GM21423 (cell line): Measurements from ENCODE around the gene STARD3NL.

Source experiments
- ATAC-seq: cut with Tn5 transposase; IDR thresholded peaks from one replicate; pipeline ENCODE4 v1.9.1; 2021; ENCODE audit warnings: mild to moderate bottlenecking, moderate library complexity; ENCODE audit not compliant: unreplicated experiment

Gene STARD3NL

DNA sequence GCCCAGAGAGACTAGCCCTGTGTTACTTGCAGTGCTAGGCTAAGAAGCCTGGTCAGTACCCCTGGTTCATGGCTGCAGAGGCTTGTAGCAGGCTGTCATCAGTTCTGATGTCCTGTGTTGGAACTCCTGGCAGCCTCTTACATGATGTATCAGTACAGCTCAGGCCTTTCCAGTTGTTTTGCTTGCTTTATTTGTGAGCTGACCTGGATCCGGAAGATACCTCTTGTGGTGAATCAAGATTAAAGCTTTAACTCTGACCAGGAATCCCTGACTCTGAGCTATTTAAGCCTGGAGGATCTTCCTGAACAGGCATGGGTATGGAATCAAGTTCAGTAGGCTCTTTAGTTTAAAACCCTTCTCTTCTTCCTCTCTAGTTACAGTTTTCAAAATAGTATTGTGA, 4.4 kb downstream of the STARD3NL start:
- no peak for ATAC-seq

DNA sequence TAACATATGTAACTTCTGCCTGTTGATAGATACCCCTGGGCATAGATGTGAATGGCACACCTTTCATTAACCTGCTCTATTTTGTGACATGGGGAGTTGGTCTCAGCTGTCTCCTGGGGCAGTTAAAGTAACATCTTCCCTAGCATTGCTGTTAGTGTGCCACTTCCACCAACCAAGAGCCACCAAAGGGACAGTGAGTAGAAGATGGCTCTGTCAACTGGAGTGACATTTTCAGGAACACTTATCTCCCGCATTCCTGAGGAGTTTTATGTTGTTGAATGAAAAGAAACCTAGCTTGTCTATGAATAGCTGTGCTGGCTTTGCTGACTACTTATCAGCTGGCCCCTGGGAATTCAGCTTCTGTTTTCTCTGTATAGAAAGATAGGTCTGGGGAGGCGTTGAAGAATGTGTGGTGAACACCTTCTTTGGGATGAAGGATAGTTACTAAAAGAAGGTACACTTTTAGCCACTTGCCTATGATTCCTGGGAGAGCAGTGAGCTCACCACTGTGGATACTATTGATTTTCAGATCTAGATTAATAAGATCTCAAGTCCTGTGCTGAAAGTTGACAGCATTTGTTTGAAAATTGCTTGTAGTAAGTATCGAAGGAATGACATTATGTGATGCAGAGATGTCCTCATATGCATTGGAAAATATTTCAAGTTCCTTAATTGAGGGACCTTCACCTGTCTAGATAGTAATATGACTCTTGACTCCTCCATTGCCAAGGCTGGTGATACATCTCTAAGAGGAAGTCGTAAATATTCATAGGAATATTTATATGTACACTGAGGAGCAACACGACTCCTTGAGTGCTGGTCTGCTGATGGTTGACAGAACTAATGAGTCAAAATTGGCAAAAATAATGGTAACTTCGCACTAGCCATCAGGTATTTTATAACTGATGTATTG, 7.6 kb downstream of the STARD3NL start:
- ATAC-seq: no peak

- ATAC-seq: no peak
Observed at GRCh38 chr7:38186593-38187314, 8.7 kb downstream of the STARD3NL start.

DNA sequence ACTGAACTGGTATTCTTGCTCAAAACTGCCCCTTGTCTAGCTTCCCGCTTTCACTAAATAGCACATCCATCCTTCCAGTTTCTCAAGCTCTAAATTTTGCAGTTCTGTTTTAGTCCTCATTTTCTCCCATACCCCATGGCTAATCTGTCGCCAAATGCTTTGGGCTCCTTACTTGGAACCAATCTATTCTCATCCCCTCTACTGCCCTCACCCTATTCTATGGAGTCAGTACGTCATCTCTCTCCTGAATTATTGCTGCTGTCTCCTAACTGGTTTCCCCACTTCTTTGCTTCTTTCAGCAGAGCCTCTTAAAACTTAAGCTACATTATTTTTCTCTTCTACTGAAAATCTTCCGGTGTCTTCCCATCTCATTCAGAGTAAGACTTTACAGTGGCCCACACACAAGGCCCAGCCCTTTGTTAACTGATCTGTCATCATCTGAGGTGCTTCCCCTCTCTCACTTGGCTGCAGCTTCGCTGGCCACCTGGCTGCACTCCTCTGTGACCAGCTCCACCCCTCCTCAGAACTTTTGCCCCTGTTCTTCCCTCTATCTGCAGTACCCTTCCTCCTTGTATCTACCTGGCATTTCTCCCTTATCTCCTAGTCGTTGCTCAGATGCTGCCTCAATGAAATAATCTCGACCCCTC, 9.9 kb downstream of the STARD3NL start:
- peak; percentile 94 for ATAC-seq

DNA sequence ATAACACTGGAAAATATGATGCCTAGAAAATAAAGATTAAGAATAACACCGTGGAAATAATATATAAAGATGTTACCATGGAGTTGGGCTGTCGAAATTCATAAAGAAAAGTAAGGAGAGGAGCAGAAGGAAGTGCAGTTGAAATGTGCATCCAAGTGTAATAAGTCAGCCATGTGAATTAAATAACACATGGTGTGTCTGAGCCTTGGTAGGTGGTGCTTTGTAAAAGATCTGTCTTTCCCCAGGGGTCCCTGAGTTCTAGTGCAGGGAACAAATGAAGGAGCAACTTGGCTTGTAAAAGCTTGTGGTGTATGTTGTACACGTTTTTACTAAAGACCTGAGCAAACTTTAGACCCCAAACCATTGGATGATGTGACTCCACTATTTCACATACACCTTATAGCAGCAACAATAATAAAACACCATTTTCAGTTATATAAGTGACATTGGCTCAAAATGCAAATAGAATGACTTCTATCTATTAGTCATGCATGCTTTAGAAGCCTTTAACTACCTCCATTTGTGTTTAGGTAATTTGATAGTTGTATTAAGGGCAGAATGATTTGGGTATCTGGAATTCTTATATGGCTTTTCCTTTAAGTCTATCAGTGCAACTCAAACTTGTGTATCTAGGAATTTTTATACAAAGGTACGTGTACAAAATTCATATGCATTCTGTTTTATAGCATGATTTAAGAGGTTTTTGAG, 11.3 kb downstream of the STARD3NL start:
- ATAC-seq: no peak

DNA sequence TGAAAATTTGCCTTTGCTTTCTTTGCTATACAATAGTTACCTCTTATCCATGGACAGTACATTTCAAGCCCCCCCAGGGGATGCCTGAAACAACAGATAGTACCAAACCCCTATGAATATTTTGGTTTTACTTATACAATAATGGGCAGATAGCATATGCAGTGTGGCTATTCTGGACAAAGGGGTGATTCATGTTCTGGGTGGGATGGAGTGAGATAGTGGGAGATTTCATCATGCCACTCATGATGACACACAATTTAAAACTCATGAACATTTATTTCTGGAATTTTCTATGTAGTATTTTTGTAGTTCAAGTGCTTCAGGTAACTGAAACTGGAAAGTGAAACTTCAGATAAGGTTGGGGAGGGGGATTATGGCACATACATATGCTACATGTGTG, 12.0 kb downstream of the STARD3NL start:
- ATAC-seq: no peak

- no peak for ATAC-seq
Observed at GRCh38 chr7:38191791-38192190, 13.7 kb downstream of the STARD3NL start.

- no peak for ATAC-seq
Observed at GRCh38 chr7:38192327-38192726, 14.3 kb downstream of the STARD3NL start.

DNA sequence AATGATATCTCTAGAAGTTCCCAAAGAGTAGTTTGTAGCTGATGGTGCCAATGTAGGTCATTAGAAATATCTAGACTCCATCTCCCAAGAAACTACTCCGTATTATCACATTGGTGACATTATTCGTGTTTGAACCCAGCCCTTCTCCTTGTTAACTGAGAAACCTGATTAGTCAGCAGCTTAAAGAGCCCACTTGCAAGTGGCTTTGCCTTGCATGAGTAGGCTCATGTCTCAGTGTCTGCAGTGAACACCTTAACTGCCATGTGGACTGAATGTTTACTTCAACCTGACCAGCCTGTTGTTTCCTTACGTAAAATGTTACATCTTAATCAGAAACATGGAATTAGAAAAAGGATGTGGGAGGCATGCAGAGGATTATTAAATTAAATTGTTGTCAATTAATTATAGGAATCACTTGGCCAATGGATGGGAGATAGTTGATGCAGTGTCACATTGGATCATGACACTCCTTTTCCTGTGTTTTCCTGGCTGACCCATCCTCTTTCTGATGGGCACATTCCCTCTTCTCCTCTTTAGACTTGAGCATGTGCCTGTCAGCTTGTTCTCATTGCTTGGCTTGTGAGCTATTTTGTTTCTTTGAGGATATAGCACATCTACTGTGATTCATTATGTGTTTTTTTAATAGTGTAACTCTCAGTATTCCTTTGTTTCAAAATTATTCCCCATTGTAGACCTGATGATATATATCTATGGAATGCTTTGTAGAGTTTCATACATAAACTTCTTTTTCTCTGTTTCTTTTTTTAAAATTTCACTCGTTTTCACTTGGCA, 18.0 kb downstream of the STARD3NL start:
- ATAC-seq: no peak

DNA sequence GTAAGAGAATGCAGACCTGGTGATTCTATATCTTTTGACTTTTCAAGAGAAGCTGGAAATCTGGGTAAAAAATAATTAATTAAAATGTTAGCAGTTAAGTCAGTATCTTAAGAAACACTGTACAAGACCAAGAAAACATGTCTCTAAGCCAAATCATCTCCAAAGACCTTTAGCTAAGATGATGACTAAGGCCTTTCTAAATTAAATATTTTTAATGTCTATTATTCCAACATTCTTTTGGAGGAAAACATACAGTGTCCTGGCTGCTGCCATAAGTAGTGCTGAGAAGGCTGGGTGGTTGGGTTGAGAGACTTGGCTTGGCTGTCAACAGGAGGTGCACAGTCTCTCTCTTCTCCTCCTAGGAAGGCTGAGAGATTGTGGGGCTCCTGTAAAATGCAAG, 20.3 kb downstream of the STARD3NL start:
- no peak for ATAC-seq

DNA sequence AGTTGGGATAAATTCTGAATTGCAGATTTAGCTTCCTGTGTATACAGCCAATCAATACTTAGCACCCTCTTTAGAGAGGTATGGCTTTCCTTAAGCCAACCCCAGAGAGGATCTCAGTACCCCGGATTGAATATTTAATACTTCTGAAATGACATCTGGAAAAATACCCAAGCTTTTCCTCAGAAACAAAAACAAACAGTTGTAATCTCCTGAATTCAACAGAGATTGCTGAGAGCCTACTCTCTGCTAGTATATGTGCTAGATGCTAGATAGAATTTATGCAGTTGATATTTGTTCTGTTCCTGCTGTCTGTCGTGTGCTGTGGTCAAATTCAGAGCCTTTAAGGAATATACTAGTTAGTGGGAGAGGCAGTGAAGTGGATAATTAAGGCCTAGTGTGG, 21.1 kb downstream of the STARD3NL start:
- no peak for ATAC-seq

DNA sequence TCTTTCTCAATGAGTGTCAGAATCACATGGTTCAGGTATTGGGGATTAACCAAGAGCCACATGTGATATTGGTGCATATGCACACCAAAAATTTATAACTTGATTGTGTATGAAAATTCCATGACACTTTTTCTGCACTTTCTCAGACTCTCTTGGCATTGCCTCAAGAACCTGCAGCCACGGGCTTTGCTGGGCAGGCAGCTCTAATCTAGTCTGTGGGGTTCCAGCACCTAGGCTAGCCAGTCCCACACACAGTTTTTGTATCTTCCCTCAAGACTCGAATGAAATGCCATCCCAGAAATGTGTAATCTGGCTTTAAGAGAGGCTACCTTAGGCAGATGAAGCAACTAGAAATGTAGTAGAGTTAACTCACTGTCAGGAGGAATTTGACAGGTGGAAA, 21.7 kb downstream of the STARD3NL start:
- ATAC-seq: no peak

GRCh38 chr7:38206071-38206470, 28.0 kb downstream of the STARD3NL start:
- no peak for ATAC-seq

DNA sequence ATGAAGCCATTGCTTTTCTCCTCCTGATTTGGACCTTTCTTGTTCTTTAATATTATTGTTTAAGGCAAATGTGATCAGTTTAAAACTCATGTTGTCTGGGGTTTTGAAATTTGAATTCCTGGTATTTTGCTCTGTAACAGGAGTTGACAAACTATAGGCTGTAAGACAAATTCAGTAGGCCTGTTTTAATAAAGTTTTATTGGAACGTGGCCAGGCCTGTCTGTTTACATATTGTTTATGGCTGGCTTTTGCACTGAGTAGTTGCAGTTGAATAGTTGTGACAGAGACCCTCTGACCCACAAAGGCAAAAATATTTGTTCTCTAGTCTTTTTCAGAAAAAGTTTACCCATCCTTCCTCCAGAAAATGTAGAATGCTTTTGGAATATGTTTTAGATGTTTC, 29.8 kb downstream of the STARD3NL start:
- no peak for ATAC-seq

DNA sequence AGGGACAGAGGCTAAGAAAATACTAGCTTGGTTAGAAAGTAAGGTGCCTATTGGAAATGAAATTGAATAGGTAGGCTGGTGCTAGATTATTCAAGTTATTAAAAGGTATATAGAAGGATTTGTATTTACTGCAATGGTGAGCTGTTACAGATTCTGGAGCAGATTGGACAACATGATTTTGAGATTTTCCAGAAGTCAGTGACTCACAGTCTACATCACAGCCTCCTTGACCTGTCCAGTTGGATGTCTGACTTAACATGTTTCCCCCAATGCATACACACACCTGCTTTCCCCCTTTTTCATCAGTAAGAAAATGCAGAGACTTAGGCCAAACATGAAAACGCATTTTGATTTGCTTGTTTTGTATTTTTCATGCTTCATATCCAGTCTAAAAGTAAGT, 33.4 kb downstream of the STARD3NL start:
- ATAC-seq: no peak

DNA sequence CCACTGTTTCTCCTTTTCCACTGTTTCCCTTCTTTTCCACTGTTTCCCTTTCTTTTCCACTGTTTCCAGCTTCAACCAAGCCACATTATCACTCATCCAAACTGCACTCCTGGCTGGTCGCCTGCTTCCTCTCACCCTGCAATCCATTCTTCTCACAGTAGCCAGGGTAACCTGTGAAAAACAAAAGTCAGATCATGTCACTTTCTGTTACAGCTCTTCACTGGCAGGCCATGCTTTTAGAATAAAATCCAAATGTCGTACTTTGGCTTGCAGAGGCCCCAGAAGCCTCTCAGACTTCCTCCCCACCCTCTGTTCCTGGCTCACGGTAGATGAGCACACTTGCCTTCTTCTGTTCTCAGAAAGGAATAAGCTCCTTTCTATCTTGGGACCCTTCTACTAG, 33.9 kb downstream of the STARD3NL start:
- no peak for ATAC-seq

GRCh38 chr7:38215115-38215514, 37.1 kb downstream of the STARD3NL start:
- ATAC-seq: no peak

- ATAC-seq: peak; percentile 77
Observed at GRCh38 chr7:38215735-38216670, 38.0 kb downstream of the STARD3NL start.

DNA sequence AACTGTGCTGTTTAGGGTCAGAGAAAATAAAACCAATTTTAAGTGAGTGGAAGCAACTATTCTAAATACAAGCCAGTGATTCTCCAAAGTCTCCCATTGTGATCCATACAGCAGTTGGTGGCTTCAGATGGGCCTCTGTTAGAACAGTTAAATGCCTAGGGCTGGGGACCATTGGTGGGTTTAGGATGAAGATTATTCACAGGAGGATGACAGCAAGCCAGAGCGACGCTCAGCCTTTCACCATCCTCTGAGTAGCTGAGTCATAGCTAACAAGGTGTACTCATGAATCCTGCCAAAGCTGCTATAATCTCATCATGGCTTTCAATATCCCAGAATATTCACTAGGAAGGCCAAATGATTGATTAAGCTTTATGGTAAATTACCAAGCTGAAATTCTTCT, 39.6 kb downstream of the STARD3NL start:
- no peak for ATAC-seq
